WTC11 (cell line): Measurements from ENCODE around the gene RIPK3. TPM values are rescaled to one million over a fixed set of nuclear protein-coding genes. Genes with fewer than 3 reads are reported as not detected.

Experiments used
- ATAC-seq: fragments of 200-7000 bp; cut with Tn5 transposase; 2 replicates; pipeline ENCODE4 v1.10.0; 2021; ENCODE audit warnings: mild to moderate bottlenecking, moderate library complexity
- CTCF ChIA-PET: fragments of 300-600 bp; sonication (Branson Sonifier 250); formaldehyde crosslinking; loops from one replicate; lab custom pipeline; 2021; ENCODE audit warnings: antibody characterized with exemption; lab: Charles Lee
- POLR2A ChIA-PET: fragments of 350-600 bp; sonication (Branson Sonifier 250); formaldehyde crosslinking; loops from one replicate; lab custom pipeline; 2021; ENCODE audit warnings: antibody characterized with exemption; lab: Charles Lee
- DNase-seq: peaks from one replicate; pipeline ENCODE4 v3.0.0; 2021; ENCODE audit warnings: low spot score
- H3K27ac Mint-ChIP-seq: 2 replicates; pipeline ENCODE4 v1.8.0; 2021; ENCODE audit warnings: mixed read lengths
- H3K27me3 Mint-ChIP-seq: 2 replicates; pipeline ENCODE4 v1.8.0; 2021; ENCODE audit warnings: low read depth, mild to moderate bottlenecking, moderate library complexity, mixed read lengths
- H3K36me3 Mint-ChIP-seq: 2 replicates; pipeline ENCODE4 v1.8.0; 2021; ENCODE audit warnings: mixed read lengths
- H3K4me1 Mint-ChIP-seq: 2 replicates; pipeline ENCODE4 v1.8.0; 2022; ENCODE audit warnings: mixed read lengths
- H3K4me3 Mint-ChIP-seq: 2 replicates; pipeline ENCODE4 v1.8.0; 2021; ENCODE audit warnings: mild to moderate bottlenecking, moderate library complexity, mixed read lengths
- H3K9me3 Mint-ChIP-seq: 2 replicates; pipeline ENCODE4 v1.8.0; 2021; ENCODE audit warnings: mixed read lengths
- AR ChIP-seq: fragments of 250-450 bp; sonication (Bioruptor Pico); IDR thresholded peaks from 2 replicates; pipeline ENCODE4 v1.9.0; 2021; ENCODE audit warnings: mild to moderate bottlenecking
- ATF3 ChIP-seq: sonication (generic); formaldehyde crosslinking; conservative IDR thresholded peaks from 2 replicates; pipeline ENCODE4 v1.8.1; 2022; ENCODE audit warnings: mild to moderate bottlenecking, missing genetic modification reagents
- CDX4 ChIP-seq: fragments of 250-450 bp; sonication (Bioruptor Pico); IDR thresholded peaks from 2 replicates; pipeline ENCODE4 v1.9.0; 2021; ENCODE audit warnings: moderate library complexity, mild to moderate bottlenecking, inconsistent platforms, borderline replicate concordance
- CREB1 ChIP-seq: sonication (generic); formaldehyde crosslinking; IDR thresholded peaks from 2 replicates; pipeline ENCODE4 v1.8.0; 2023; ENCODE audit warnings: mild to moderate bottlenecking, missing genetic modification reagents
- CTCF ChIP-seq: fragments of 200-600 bp; IDR thresholded peaks from 2 replicates; pipeline ENCODE4 v1.8.0; 2022; ENCODE audit warnings: antibody characterized with exemption
- E2F5 ChIP-seq: sonication (generic); formaldehyde crosslinking; IDR thresholded peaks from 2 replicates; pipeline ENCODE4 v1.8.1; 2022; ENCODE audit warnings: mild to moderate bottlenecking, moderate library complexity, missing genetic modification reagents
- EMX1 ChIP-seq: fragments of 250-450 bp; sonication (Bioruptor Pico); IDR thresholded peaks from 2 replicates; pipeline ENCODE4 v1.8.0; 2021; ENCODE audit warnings: mild to moderate bottlenecking
- FOXK1 ChIP-seq: sonication (generic); formaldehyde crosslinking; IDR thresholded peaks from 2 replicates; pipeline ENCODE4 v1.8.0; 2022; ENCODE audit warnings: mild to moderate bottlenecking, moderate library complexity, missing genetic modification reagents
- GTF2I ChIP-seq: fragments of 250-450 bp; sonication (Bioruptor Pico); conservative IDR thresholded peaks from 2 replicates; pipeline ENCODE4 v1.4.0; 2021; ENCODE audit warnings: mild to moderate bottlenecking
- IRF2 ChIP-seq: sonication (generic); formaldehyde crosslinking; IDR thresholded peaks from 2 replicates; pipeline ENCODE4 v1.8.0; 2022; ENCODE audit warnings: low read depth, missing genetic modification reagents, borderline replicate concordance
- JAZF1 ChIP-seq: fragments of 250-450 bp; sonication (Bioruptor Pico); IDR thresholded peaks from 2 replicates; pipeline ENCODE4 v1.9.0; 2021; ENCODE audit warnings: moderate library complexity, mild to moderate bottlenecking, inconsistent platforms
- JUN ChIP-seq: sonication (generic); formaldehyde crosslinking; IDR thresholded peaks from 2 replicates; pipeline ENCODE4 v1.8.0; 2023; ENCODE audit warnings: mild to moderate bottlenecking, missing genetic modification reagents
- MLX ChIP-seq: sonication (generic); formaldehyde crosslinking; IDR thresholded peaks from 2 replicates; pipeline ENCODE4 v1.8.1; 2023; ENCODE audit warnings: mild to moderate bottlenecking, missing genetic modification reagents, moderate library complexity
- MXD4 ChIP-seq: fragments of 250-450 bp; sonication (Bioruptor Pico); IDR thresholded peaks from 2 replicates; pipeline ENCODE4 v1.8.0; 2021; ENCODE audit warnings: mild to moderate bottlenecking, moderate library complexity, borderline replicate concordance
- RORB ChIP-seq: fragments of 250-450 bp; sonication (Bioruptor Pico); IDR thresholded peaks from 2 replicates; pipeline ENCODE4 v1.9.0; 2021; ENCODE audit warnings: mild to moderate bottlenecking
- TEAD4 ChIP-seq: sonication (generic); formaldehyde crosslinking; IDR thresholded peaks from 2 replicates; pipeline ENCODE4 v1.8.0; 2022; ENCODE audit warnings: mild to moderate bottlenecking, missing genetic modification reagents
- ZMAT4 ChIP-seq: fragments of 250-450 bp; sonication (Bioruptor Pico); IDR thresholded peaks from 2 replicates; pipeline ENCODE4 v1.9.0; 2021; ENCODE audit warnings: mild to moderate bottlenecking
- ZNF121 ChIP-seq: sonication (generic); formaldehyde crosslinking; IDR thresholded peaks from 2 replicates; pipeline ENCODE4 v1.8.0; 2023; ENCODE audit warnings: missing genetic modification reagents
- ZNF219 ChIP-seq: sonication (generic); formaldehyde crosslinking; IDR thresholded peaks from 2 replicates; pipeline ENCODE4 v1.8.0; 2023; ENCODE audit warnings: missing genetic modification reagents, mild to moderate bottlenecking, borderline replicate concordance
- ZNF423 ChIP-seq: fragments of 250-450 bp; sonication (Bioruptor Pico); IDR thresholded peaks from 2 replicates; pipeline ENCODE4 v2.1.2; 2022; ENCODE audit warnings: mild to moderate bottlenecking, moderate library complexity
- ZNF425 ChIP-seq: fragments of 250-450 bp; sonication (Bioruptor Pico); conservative IDR thresholded peaks from 2 replicates; pipeline ENCODE4 v1.9.0; 2021; ENCODE audit warnings: mild to moderate bottlenecking
- total RNA-seq: library from RNA; stranded (reverse); gene quantifications from 3 replicates; pipeline ENCODE4 v1.2.3, GENCODE V29; 2021

The RIPK3 gene
- total RNA-seq, 1 experiment from 2014 or later: 0.83 TPM

- H3K27me3 Mint-ChIP-seq: peaks cover 60% of the 10 kb centered on the region
- no peak for DNase-seq
- no peak for ATAC-seq
- no peak overlapping the region for H3K4me3 Mint-ChIP-seq
- ChIA-PET POLR2A (no interaction called here), CTCF (interaction anchor here (0.8 to 8.2 kb wide), 7 partner anchors 9 to 74 kb away, joined by 3 to 63 read pairs (median 5); partner anchors contain the start of genes CBLN3 and KHNYN)
- peaks cover 10% of the 10 kb centered on the region for H3K4me1 Mint-ChIP-seq
- no peaks in the 10 kb centered on the region for H3K9me3 Mint-ChIP-seq
- no peak overlapping the region for H3K27ac Mint-ChIP-seq
- no peaks in the 10 kb centered on the region for H3K36me3 Mint-ChIP-seq
- TF ChIP-seq AR (CRISPR knock-in tag) (no peak), CREB1 (CRISPR knock-in tag) (no peak), ZNF219 (CRISPR knock-in tag) (no peak), ZNF423 (CRISPR knock-in tag) (no peak)
These were observed 22.6 kb upstream of the RIPK3 start for GRCh38 chr14:24362241-24362960.

GRCh38 chr14:24361326-24361725 is 21.5 kb upstream of the RIPK3 start:
- CTCF ChIA-PET: interaction anchor here (0.9 to 8.2 kb wide), 5 partner anchors 10 to 75 kb away, joined by 3 to 63 read pairs (median 7); partner anchors contain the start of genes CBLN3 and KHNYN
- H3K9me3 Mint-ChIP-seq: no peaks in the 10 kb centered on the region

GRCh38 chr14:24360281-24360680 is 20.5 kb upstream of the RIPK3 start:
- ATAC-seq: no peak
- H3K4me3 Mint-ChIP-seq: no peak overlapping the region
- H3K27ac Mint-ChIP-seq: no peak overlapping the region
- peaks cover 68% of the 10 kb centered on the region for H3K27me3 Mint-ChIP-seq
- no peaks in the 10 kb centered on the region for H3K9me3 Mint-ChIP-seq
- peaks cover 3% of the 10 kb centered on the region for H3K4me1 Mint-ChIP-seq
- DNase-seq: no peak
- ChIA-PET POLR2A (interaction anchor here (0.6 kb wide), 1 partner anchor 23 kb away, joined by 3 read pairs; no protein-coding TSS in a partner anchor), CTCF (interaction anchor here (0.7 to 8.2 kb wide), 3 partner anchors 9 to 71 kb away, joined by 3 to 63 read pairs (median 7); partner anchors contain the start of genes CBLN3 and KHNYN)
- H3K36me3 Mint-ChIP-seq: no peaks in the 10 kb centered on the region
- TF ChIP-seq GTF2I (no peak), IRF2 (CRISPR knock-in tag) (no peak), CTCF (no peak), EMX1 (CRISPR knock-in tag) (no peak), E2F5 (CRISPR knock-in tag) (no peak), ZNF425 (CRISPR knock-in tag) (no peak), ATF3 (CRISPR knock-in tag) (no peak), CDX4 (CRISPR knock-in tag) (no peak), JAZF1 (CRISPR knock-in tag) (no peak), TEAD4 (CRISPR knock-in tag) (no peak), FOXK1 (CRISPR knock-in tag) (no peak), RORB (CRISPR knock-in tag) (no peak), MLX (CRISPR knock-in tag) (no peak), ZNF219 (CRISPR knock-in tag) (no peak), ZNF423 (CRISPR knock-in tag) (no peak), MXD4 (CRISPR knock-in tag) (no peak)

More at GRCh38 chr14:24361326-24361725, 21.5 kb upstream of the RIPK3 start:
- H3K27ac Mint-ChIP-seq: no peak overlapping the region
- TF ChIP-seq ZMAT4 (CRISPR knock-in tag): no peak
- no peak for TF ChIP-seq ZNF121
- no peak for TF ChIP-seq JUN (CRISPR knock-in tag)
- POLR2A ChIA-PET: no interaction called here
- no peak for ATAC-seq
- no peak overlapping the region for H3K4me3 Mint-ChIP-seq
- H3K27me3 Mint-ChIP-seq: peaks cover 65% of the 10 kb centered on the region
- no peak for DNase-seq
- peaks cover 10% of the 10 kb centered on the region for H3K4me1 Mint-ChIP-seq
- H3K36me3 Mint-ChIP-seq: no peaks in the 10 kb centered on the region
